Measurements from ENCODE around the gene TGFA.
"Not testable (repeated sequence)": the region's sequence is repeated elsewhere in the genome, so short reads cannot be mapped to it uniquely, and the experiment has no call there.

TGFA gene

DNA sequence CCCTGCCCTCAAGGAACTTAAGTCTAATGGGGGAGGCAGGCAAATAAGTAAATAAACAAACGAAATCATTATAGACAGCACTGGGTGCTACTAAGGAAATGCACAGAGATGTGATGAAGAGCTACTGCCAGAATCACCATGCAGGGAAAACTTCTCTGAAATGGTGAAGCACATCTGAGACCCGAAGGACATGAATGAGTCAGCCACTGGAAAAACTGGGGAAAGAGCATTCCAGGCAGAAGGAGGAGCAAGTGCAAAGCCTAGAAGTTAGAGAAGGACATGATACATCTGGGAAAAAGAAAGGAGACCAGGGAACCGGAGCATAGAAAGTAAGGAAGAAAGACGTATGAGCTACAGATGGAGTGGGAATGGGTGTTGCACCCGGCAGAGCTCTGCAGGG is 56.8 kb downstream of the TGFA start:
- DNase-seq, result no peak

GRCh38 chr2:70494293-70494886 is 59.2 kb downstream of the TGFA start:
- no peak for DNase-seq

GRCh38 chr2:70490381-70490780 is 63.2 kb downstream of the TGFA start:
- no peak for DNase-seq

GRCh38 chr2:70489165-70489564 is 64.5 kb downstream of the TGFA start:
- no peak for DNase-seq

GRCh38 chr2:70484086-70484485 is 69.5 kb downstream of the TGFA start:
- no peak for DNase-seq

GRCh38 chr2:70482401-70482800 is 71.2 kb downstream of the TGFA start:
- DNase-seq, result no peak

- DNase-seq, result no peak
These were observed 73.2 kb downstream of the TGFA start for GRCh38 chr2:70480468-70480867.

DNA sequence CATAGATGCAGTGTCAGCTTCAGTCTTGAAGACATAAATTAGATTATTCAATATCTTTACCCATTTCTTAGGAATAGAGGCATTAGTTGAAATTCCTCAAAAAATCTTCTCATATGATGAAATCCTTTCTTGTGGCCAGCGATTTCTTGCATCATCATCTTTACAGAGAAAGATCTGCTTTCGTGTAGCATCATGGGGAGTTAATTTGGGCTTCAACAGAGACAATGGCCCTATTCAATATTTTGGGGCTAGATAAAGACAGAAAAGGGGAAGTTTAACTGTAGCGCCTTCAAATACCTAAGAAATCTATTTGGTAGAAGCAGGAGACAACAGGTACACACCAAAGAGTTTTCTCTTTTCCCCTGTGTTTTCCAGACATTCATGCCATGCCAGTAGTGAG is 73.8 kb downstream of the TGFA start:
- no peak for DNase-seq

GRCh38 chr2:70477441-70477844 is 76.2 kb downstream of the TGFA start:
- no peak for DNase-seq

DNA sequence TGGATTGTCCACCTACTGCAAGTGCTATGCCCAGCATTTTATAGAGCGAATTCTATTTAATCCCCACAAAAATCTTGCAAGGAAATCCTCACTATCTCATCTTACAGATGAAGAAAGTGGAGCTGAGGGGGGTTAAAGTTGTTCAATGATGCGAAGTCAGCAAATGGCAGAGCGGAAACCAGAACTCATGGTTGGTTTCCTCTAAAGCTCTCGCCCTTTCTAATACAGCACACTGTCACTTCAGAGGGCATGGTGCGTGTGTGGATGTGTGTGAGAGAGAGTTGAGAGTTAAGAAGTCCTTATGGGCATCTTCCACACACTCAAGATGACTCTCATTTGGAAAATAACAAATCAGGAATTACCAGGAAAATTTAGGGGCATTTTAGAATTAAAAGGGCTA is 78.4 kb downstream of the TGFA start:
- DNase-seq, result no peak

- no peak for DNase-seq
These were observed 79.3 kb downstream of the TGFA start for GRCh38 chr2:70474256-70474848.

DNA sequence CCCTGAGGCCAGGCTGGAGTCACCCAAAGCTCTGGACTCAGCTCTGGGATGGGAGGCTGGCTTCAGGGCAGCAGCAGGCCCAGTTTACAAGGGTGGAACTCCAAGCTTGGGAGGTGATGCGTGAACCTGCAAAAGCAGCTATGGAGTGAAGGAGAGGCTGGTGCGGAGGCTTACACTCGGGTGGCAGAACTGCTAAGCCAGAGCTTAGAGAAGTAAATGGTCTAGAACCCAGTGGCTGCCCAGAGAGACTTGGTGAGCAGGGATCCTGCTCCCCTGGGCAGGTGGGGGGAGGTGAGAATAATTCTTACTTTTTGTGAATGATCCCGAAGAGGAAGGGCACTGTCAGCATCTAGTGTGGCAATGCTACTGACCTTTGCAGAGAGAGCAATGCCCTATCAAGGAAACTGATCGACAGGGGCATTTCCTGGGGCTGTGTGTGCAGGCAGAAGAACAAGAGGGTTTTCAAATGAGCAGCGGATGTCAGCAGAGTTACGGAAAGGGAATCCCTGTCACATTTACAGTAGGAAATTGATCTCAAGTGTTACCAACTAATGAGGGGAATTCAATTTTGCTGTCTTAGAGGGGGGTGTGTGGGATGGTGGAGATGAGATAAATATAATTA is 80.4 kb downstream of the TGFA start:
- no peak for DNase-seq

GRCh38 chr2:70472221-70472890 is 81.3 kb downstream of the TGFA start:
- no peak for DNase-seq

GRCh38 chr2:70471129-70471528 is 82.5 kb downstream of the TGFA start:
- no peak for DNase-seq

DNA sequence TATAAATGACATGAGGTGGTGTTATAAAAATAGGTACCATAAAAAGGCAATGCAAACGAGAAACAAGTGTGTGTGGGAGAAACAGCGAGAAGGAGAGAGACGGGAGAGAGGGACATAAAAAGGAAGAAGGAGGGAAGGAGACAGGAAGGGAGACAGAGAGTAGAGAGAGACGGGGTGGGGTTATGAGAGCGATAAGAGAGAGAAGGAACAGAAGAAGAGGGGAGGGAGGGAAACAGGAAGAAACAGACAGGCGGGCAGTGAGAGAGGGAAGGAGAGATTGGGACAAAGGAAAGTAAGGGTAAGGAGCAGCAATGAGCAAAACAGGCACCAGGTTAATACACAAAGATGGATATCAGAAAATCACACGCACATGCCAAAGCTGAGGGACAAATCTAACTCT is 83.7 kb downstream of the TGFA start:
- DNase-seq, result no peak

GRCh38 chr2:70469435-70469834 is 84.2 kb downstream of the TGFA start:
- DNase-seq, result no peak

GRCh38 chr2:70468878-70469277 is 84.7 kb downstream of the TGFA start:
- DNase-seq, result no peak

DNA sequence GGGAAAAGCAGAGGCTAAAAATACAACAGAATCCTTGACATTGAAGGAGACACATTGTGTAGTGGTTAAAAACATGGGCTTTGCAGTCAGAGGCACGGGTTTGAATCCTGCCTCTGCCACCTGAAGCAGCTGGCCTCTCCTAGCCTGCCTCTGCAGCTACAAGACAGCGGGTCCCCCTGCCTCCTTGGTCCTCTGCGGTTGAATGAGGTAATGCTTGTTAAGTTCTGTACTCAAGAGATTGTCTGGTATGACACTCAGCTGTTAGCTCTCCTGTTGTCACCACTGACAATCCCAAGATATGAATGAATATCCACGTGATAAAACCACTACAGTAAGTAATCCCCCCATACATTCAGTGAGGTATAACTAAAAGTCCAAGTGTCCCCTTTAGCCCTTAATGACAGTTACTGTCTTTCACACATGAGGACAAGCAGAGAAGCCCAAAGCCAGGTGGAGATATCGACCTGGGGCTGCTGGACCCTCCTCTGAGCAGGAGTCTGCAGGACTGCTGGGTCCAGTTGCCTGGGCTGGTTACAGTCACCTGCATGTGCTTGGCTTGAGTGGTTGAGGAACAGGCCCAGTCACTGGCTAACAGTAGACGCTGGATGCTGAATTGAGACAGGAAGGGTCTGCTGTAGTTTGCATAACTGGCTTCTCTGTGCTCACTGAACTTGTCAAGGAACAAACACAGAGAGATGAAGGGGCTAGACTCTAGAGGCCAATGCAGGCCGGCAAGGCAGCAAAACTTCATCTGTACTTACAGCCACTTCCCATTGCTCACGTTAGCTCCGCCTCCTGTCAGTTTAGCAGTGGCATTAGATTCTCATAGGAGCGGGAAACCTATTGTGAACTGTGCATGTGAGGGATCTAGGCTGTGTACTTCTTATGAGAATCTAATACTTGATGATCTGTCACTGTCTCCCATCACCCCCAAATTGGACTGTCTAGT is 85.5 kb downstream of the TGFA start:
- no peak for DNase-seq

DNA sequence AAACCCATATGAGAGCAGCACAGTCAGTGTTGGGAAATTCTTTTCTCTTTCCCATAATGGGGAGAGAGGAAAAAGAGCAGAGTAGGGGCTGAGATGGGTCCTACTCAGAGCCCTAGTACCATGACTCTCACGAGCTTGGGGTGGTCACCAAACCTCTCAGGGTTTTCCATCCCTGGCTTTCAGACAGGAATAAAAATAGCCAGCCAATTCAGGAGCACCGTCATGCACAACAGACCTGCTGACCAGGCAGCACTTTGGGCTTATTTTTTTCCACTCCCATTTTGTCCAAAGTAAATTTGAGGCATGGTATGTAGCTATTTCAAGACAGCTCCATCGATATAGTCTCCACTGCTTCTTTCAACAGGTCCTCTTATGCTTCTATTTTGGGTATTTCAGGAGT is 86.4 kb downstream of the TGFA start:
- no peak for DNase-seq

GRCh38 chr2:70466647-70467046 is 87.0 kb downstream of the TGFA start:
- not testable (repeated sequence) for DNase-seq

GRCh38 chr2:70463997-70464396 is 89.6 kb downstream of the TGFA start:
- no peak for DNase-seq

- no peak for DNase-seq
These were observed 90.0 kb downstream of the TGFA start for GRCh38 chr2:70463581-70463980.
